Measurements from ENCODE around the gene C10orf53.

The C10orf53 gene

DNA sequence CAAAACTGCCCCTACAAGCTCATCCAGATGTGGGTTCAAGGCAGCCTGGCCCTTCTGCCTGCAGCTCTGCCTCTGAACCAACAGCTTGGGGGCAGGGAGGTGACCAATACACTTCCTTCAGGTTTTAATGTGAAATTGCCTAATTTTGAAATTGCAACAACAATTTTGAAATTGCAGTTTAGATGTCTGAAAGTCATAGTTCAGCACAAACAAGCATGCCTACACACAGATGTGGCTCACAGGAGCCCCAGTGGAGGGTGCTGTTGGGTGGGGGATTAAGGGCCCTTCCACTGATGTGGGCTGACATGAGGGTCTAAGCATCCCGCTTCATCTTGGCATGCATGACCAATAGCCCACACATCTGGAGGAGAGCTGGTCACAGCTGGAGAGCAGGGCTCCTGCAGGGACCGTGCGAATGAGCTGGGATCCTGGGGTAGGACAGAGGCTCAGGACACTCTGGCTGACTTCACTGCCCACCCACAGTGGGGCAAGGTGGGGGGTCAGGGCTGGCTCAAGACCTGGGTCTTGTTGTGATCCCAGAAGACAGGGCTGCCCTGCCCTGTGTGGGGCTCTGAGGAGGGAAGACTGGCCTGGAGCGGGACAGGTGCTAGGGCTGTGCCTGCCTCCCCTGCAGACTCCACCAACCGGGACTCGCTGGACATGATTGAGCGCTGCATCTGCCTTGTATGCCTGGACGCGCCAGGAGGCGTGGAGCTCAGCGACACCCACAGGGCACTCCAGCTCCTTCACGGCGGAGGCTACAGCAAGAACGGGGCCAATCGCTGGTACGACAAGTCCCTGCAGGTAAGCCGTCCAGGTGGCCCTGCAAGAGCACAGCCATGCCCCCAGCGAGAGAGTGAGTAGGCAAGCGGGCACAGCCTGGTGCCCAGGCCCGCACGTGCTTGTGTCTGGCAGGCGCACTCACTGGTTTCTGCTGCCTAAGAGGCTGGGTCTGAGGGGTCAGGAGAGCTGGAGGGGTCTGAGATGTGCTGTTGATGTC lies 33.3 kb upstream of the C10orf53 start:
- Histone ChIP-seq H3K9me3 (ENCODE audit: insufficient read depth, low read length, severe bottlenecking) (no peaks in the 10 kb centered on the region), H3K79me2 (ENCODE audit: insufficient read depth, low read length) (no peaks in the 10 kb centered on the region), H3K36me3 (ENCODE audit: insufficient read depth, low read length) (no peaks in the 10 kb centered on the region), H3K9ac (ENCODE audit: low read depth, low read length) (no peak overlapping the region), H4K20me1 (ENCODE audit: insufficient read depth, low read length) (no peaks in the 10 kb centered on the region), H3K27ac (ENCODE audit: low read length) (peak overlapping the region; percentile 22; the same call in 1 of the 2 replicates), H2AFZ (ENCODE audit: low read depth, low read length) (no peak overlapping the region), H3K4me2 (ENCODE audit: insufficient read depth, low read length) (no peak overlapping the region), H3K4me3 (ENCODE audit: low read depth in 1 of 2, low read length in 2 of 2) (no peak overlapping the region), H3K4me1 (ENCODE audit: insufficient read depth, low read length) (peaks cover 45% of the 10 kb centered on the region), H3K27me3 (ENCODE audit: insufficient read depth, low read length, poor library complexity) (no peaks in the 10 kb centered on the region)
- no peak for TF ChIP-seq EZH2 (IDR thresholded peaks at IDR 0.05; ENCODE audit: borderline replicate concordance, low read depth, low read length, severe bottlenecking)
- TF ChIP-seq, protein P1, sequence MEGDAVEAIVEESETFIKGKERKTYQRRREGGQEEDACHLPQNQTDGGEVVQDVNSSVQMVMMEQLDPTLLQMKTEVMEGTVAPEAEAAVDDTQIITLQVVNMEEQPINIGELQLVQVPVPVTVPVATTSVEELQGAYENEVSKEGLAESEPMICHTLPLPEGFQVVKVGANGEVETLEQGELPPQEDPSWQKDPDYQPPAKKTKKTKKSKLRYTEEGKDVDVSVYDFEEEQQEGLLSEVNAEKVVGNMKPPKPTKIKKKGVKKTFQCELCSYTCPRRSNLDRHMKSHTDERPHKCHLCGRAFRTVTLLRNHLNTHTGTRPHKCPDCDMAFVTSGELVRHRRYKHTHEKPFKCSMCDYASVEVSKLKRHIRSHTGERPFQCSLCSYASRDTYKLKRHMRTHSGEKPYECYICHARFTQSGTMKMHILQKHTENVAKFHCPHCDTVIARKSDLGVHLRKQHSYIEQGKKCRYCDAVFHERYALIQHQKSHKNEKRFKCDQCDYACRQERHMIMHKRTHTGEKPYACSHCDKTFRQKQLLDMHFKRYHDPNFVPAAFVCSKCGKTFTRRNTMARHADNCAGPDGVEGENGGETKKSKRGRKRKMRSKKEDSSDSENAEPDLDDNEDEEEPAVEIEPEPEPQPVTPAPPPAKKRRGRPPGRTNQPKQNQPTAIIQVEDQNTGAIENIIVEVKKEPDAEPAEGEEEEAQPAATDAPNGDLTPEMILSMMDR (IDR thresholded peaks at IDR 0.05; ENCODE audit: borderline replicate concordance, extremely low read depth, low read length, poor library complexity, severe bottlenecking): peak; percentile 27
- ATAC-seq (ENCODE audit: insufficient read depth, low read depth): no peak
- DNase-seq: peak; percentile 22

DNA sequence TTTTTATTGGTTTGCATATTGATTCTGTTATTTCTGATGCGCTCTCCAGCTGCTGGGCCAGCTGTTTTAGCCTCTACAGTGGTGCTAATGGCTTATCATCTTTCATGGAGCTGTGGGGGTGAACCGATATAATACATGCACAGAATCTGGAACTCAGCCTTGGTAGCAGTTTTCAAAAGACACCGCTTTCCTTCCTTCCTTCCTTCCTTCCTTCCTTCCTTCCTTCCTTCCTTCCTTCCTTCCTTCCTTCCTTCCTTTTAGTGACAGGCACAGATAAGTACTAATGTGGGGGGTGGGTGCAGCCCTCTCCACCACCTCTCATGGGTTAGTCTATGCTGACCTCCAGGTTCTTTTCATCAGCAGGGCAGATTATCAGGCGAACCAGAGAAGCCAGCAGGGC lies 31.9 kb upstream of the C10orf53 start:
- Histone ChIP-seq H4K20me1 (ENCODE audit: insufficient read depth, low read length) (no peaks in the 10 kb centered on the region), H3K27ac (ENCODE audit: low read length) (peak overlapping the region; percentile 90)

DNA sequence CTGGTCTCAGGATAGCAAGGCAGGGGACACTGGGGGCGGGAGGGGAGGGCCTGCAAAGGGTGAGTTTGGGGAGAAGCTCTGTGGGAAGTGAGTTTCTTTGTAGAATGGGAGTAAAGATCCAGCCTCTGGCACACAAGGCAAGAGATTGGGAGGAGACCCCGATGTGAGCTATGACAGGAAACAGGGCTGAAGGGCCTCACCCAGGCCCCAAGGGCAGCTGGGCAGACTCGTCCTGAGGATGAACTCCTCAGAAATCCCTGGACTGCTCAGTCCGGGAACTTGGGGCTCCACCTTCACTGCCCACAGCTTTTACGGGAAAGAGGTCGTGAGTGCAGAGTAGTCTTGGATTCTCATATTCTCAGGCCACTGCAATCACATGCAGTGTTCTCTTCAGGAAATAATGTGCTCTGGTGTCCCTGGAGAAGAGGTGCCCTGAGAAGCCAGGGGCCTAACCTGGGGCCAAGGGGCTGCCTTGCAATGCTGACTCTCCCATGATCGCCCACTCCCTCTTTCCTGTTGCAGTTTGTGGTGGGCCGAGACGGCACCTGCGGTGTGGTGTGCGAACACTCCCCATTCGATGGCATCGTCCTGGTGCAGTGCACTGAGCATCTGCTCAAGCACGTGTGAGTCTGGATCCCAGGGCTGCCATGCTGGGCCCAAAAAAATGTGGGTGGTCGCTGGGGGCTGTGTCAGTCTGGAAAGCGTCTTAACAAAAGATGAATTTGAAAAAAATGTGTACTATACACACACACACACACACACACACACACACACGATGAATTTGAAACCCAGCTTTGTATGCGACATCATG lies 31.3 kb upstream of the C10orf53 start:
- DNase-seq (peak; percentile 85), ATAC-seq (ENCODE audit: insufficient read depth, low read depth) (peak; percentile 55)
- peak overlapping the region in 1 of 2 experiments; percentile 4; a peak in 1 of 4 replicates for H3K4me3 ChIP-seq (ENCODE audit: low read depth in 1 of 2, low read length in 2 of 2)
- H3K9ac ChIP-seq (ENCODE audit: low read depth, low read length): peak overlapping the region; percentile 44
- H3K27me3 ChIP-seq (ENCODE audit: insufficient read depth, low read length, poor library complexity): no peaks in the 10 kb centered on the region
- H2AFZ ChIP-seq (ENCODE audit: low read depth, low read length): peak overlapping the region; percentile 21; the same call in 1 of the 2 replicates
- H3K4me2 ChIP-seq (ENCODE audit: insufficient read depth, low read length): peak overlapping the region; percentile 46
- no peaks in the 10 kb centered on the region for H3K36me3 ChIP-seq (ENCODE audit: insufficient read depth, low read length)
- no peaks in the 10 kb centered on the region for H4K20me1 ChIP-seq (ENCODE audit: insufficient read depth, low read length)
- TF ChIP-seq, protein P1 (IDR thresholded peaks at IDR 0.05; ENCODE audit: borderline replicate concordance, extremely low read depth, low read length, poor library complexity, severe bottlenecking): no peak
- TF ChIP-seq EZH2 (IDR thresholded peaks at IDR 0.05; ENCODE audit: borderline replicate concordance, low read depth, low read length, severe bottlenecking): no peak
- H3K9me3 ChIP-seq (ENCODE audit: insufficient read depth, low read length, severe bottlenecking): no peaks in the 10 kb centered on the region
- H3K27ac ChIP-seq (ENCODE audit: low read length): peak overlapping the region; percentile 90
- H3K4me1 ChIP-seq (ENCODE audit: insufficient read depth, low read length): peaks cover 47% of the 10 kb centered on the region
- H3K79me2 ChIP-seq (ENCODE audit: insufficient read depth, low read length): no peaks in the 10 kb centered on the region

More for the DNA sequence above, 31.9 kb upstream of the C10orf53 start:
- ATAC-seq (ENCODE audit: insufficient read depth, low read depth): no peak
- H3K27me3 ChIP-seq (ENCODE audit: insufficient read depth, low read length, poor library complexity): no peaks in the 10 kb centered on the region
- no peaks in the 10 kb centered on the region for H3K9me3 ChIP-seq (ENCODE audit: insufficient read depth, low read length, severe bottlenecking)
- TF ChIP-seq, protein P1 (IDR thresholded peaks at IDR 0.05; ENCODE audit: borderline replicate concordance, extremely low read depth, low read length, poor library complexity, severe bottlenecking): no peak
- TF ChIP-seq EZH2 (IDR thresholded peaks at IDR 0.05; ENCODE audit: borderline replicate concordance, low read depth, low read length, severe bottlenecking): no peak
- no peaks in the 10 kb centered on the region for H3K79me2 ChIP-seq (ENCODE audit: insufficient read depth, low read length)
- no peak for DNase-seq
- H3K9ac ChIP-seq (ENCODE audit: low read depth, low read length): no peak overlapping the region; the same call in 1 of the 2 replicates
- no peaks in the 10 kb centered on the region for H3K36me3 ChIP-seq (ENCODE audit: insufficient read depth, low read length)
- no peak overlapping the region for H2AFZ ChIP-seq (ENCODE audit: low read depth, low read length)
- H3K4me1 ChIP-seq (ENCODE audit: insufficient read depth, low read length): peaks cover 47% of the 10 kb centered on the region
- H3K4me2 ChIP-seq (ENCODE audit: insufficient read depth, low read length): no peak overlapping the region
- H3K4me3 ChIP-seq (ENCODE audit: low read depth in 1 of 2, low read length in 2 of 2): no peak overlapping the region

Measured in DND-41 (cell line).